Activated T-cell treated with anti-CD3 and anti-CD28 coated beads for 1 hour (primary cell): ENCODE results near the gene MGAT5.

Experiments
- DNase-seq: peaks from one replicate; pipeline ENCODE4 v3.0.0-alpha.2; 2020; ENCODE audit warnings: low read depth

MGAT5 gene

DNA sequence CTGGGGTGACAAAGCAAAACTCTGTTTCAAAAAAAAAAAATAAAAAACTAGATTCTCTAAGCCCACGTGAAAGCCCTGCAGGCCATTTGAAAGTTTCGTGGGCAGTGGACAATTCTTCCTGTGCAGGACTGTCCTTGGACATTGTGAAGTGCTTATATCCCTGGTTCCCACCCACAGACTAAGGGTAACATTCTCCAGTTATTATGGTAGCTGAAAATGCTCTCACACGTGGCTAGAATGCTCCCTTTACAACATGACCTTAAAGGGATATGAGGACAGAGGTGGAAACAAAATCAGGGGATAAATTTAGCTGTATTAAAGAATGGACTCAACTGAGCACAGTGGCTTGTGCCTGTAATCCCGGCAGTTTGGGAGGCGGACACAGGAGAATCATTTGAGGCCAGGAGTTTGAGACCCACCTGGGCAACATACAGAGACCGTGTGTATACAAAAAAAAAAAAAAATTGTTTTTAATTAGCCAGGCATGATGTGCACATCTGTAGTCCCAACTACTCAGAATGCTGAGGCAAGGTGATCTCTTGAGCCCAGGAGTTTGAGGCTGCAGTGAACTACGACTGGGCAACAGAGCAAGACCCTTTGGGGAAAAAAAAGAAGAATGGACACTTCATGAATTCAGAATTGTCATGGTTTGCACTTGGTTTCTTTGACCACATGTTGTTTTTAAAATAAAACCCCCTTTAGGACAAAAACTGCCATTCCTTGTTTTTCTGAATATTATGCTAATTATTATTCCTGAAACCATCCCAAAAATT lies 167.9 kb downstream of the MGAT5 start:
- DNase-seq = no peak

DNA sequence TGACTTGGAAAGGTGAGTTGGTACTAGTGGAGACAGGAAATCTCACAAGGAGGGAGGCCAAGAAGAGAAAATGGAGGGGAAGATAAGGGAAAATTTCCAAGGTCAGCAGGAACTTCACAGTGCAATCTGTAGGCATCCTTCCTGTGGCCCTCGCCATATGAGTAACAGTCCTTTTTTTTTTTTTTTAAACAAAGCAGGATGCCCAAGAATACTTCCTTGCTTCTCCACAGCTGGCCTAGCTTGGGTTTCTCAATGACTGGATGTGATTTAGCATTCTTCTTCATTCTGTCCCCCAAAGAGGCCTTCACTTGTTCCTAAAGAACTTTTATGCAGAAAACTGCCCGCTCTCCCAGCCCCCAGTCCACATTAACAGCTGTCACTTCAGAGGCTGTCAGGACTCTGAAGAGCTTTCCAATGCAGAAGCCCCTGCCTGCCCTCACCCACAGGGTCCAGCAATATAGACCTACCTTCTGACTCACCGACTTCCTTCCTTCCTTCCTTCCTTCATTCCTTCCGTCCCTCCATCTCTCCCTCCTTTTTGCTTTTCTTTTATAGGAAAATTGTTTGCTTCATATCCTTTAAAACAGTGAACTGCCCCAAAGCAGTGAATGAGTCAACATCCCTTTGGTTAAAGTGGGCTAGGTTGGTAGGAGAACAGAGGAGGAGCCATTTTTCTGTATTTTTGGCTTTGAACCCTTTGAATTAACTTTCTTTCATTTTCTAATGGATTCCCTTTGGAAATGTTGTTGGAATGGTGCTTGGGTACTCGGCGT lies 172.0 kb downstream of the MGAT5 start:
- no peak for DNase-seq

DNA sequence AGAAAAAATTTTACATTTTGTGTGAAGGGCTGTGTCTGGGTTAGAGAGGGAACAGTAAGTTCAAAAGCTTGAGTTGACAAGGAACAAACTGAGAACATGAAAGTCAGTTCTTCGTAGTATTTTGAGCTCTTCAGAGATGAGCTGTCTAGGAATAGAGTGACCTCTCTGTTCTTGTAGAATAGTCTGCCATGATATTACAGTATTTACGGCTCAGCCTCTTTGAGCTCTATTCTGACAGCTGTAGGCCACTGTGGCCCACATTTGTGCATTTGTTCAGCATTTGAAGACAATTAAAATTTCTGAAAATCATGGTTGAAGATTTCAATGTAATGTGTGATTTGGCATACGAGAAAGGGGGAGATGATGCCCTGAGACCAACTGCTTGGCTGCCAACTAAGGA lies 172.8 kb downstream of the MGAT5 start:
- DNase-seq = no peak

DNA sequence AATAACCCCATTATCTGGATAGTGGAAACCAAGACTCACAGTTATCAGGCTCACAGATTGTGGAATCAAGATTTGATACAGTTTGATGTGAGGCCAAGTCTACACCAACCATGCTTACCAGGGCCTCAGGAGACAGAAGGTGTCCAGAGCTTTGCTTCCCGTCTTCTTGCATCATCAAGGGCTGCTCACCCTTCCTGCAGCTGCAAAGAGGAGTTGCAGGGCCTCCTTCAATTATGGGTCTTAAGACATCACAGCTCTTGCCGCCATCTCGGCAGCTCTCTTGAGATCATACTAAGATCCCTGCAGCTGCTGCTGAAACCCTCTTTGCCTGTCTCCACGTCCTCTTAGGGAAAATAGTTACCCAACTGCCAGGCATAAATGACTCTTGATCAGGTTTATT lies 176.0 kb downstream of the MGAT5 start:
- no peak for DNase-seq

DNA sequence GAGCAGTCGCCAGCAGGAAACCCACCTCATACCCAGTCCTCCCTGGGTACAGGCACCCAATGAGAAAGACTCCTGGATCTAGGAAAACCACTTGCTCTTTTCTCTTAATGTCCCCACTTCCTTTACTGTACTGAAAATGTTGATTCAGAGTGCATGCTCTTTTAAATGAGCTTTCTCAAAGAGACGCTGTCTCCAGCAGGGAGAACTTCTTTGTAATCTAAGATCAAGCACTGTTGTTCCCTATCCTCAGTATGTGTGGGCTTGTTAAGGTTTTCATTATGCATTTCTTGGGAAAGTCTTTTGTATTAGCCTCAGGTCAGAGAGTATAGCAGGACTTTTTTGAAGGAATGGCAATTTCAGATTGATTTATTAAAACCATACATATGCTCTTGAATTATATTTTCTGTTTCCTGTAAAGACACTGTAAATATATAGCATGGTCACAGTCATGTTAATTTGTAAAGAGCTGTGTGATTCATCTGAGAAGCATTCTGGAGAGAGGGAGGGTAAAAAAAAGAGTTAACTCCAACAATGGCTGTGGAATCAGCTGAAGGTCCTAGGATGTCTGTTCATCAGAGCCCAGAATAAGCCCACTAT lies 178.1 kb downstream of the MGAT5 start:
- DNase-seq = no peak

DNA sequence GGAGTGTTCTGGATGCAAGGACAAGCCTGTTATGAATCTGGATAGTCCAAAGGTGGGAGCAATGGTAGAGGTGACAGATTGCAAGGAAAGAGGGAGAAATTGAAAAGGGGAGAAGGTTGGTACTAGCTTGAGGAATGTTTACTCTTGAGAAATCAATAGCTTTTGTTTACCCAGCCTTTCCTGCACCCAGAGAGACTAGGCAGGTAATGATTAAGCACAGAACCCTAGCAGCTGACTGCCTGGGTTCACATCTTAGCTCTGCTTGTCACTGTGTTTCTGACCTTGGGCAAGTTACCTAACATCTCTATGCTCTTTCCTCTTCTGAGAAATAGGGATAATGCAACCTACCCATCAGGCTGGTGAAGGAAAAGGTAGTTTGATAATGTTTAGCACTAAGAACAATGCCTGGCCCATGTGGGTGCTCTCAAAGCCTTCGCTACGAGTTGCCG lies 178.6 kb downstream of the MGAT5 start:
- DNase-seq = no peak

DNA sequence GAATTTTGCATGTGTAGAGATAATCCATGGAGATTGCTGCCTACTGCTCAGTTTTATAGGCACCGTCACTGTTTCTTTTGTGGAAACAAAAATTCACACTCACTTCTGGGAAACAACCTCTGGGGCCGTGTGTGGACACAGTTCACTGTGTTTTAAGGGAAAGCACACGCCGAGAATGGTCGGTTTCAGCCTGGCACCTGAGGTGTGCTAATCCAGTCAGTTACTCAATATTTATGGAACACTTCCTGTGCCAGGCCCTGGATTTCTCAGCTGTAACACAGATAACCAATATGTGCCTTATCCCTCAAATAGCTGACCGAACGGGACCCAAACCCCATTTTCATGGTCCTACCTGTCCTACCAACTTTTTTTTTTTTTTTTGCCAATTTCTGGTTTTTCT lies 179.6 kb downstream of the MGAT5 start:
- DNase-seq = no peak

DNA sequence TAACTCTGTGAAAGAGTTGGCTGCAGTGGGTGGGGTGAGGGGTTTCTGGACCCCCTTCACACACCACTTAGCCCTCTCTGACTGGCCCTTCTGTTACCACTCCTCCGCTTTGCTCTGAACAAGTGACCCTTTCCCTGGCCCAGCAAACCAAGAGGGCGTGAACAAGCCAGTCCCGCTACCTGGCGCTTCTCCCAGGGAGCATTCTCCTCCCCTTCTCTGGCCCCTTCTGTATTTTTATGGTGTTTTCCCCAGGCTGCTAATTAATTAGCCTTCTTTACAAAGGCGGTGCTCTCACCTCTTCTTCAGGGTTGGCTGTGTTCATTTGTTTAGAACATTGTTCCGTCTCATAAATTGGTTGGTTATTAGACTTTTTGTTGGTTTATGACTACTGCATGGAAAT lies 180.1 kb downstream of the MGAT5 start:
- no peak for DNase-seq

DNA sequence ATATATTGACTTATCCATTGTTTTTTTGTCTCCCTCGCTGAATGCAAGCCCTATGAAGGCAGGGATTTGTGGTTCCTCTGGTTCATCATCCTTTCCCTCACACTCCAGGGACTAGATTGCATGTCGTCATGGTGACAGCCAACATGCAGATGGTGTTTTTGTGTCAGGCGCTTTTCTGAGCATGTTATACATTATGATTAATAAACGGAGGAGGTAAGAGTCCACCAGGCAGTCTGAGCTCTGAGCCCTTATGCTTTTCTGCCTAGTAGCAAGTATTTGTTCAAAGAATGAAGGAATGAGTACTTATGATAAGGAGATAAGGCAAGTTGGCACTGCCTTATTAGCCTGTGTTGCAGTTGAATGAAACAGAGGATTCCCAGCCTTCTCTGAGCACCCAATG lies 181.6 kb downstream of the MGAT5 start:
- no peak for DNase-seq

DNA sequence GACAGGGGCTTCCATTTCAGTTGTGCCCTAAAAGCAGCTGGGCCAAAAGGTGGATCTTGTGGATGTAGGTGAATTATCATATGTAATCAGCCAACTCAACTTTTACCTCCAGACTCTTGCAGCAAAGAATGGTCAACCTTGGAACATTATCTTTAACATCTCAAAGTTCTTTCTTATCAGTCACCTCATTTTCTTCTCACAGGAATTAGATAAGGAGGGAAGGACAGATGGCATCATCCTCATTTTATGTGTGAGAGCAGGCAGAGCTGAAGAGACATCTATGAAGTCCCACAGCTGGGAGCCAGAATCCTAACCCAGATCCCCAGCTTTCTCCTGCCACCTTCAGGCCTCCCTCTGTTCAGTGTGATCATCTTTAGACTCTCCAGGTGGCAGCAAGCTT lies 182.1 kb downstream of the MGAT5 start:
- DNase-seq = no peak

DNA sequence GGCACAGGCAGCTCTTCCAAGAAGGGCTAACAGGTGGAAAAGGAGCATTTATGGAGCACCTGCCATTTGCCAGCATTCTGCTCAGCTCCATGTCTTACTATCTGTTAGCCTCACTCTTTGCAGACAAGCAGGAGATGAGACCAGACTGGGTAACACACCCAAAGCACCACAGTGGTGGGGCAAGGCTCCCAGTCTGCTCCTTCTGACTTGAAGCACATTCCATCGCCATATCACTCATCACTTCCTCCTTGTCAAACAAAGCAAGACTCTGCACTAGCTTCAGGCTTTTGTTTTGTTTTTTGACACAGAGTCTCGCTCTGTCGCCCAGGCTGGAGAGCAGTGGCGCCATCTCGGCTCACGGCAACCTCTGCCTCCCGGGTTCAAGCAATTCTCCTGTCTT lies 182.8 kb downstream of the MGAT5 start:
- DNase-seq = no peak

DNA sequence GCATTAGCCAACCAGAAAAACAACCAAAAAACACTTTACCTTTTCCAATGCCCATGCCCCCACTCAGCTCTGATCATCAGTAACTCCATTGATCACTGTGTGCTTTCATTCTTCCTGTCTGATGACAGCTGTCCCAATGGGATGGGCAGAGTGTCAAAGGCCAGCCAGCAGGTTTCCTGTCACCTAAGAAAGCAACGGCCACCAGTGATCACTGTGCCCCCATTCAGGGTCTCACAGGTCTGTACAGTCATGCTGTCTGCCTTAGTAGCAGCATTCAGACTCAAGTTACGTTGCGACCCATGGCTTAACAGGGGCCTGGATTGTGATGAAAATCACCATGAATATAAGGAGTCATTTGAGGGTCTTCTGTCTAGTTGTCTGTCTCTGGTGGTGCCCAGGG lies 184.5 kb downstream of the MGAT5 start:
- no peak for DNase-seq

DNA sequence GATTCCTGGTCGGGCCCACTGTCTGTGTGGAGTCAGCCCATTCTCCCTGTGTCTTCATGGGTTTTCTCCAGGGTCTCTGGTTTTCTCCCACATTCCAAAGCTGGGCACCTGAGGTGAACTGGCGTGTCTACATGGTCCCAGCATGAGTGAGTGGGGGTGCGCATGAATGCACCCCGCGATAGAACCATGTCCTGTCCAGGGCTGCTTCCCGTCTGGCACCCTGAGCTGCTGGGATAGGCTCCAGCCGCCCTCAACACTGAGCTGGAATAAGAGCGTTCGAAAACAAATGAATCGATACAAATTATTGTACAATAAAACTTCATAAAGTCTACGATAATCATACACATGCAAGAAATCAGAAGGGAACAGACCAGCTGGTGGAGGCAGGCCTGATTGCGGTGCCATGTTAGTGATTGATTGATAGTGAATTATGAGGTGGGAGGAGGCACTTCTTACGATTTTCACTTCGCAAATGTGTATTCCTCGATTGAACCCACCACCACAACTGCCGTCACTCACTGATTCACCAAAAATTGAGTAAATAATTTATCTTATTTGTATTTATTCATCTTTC lies 186.6 kb downstream of the MGAT5 start:
- DNase-seq = no peak

DNA sequence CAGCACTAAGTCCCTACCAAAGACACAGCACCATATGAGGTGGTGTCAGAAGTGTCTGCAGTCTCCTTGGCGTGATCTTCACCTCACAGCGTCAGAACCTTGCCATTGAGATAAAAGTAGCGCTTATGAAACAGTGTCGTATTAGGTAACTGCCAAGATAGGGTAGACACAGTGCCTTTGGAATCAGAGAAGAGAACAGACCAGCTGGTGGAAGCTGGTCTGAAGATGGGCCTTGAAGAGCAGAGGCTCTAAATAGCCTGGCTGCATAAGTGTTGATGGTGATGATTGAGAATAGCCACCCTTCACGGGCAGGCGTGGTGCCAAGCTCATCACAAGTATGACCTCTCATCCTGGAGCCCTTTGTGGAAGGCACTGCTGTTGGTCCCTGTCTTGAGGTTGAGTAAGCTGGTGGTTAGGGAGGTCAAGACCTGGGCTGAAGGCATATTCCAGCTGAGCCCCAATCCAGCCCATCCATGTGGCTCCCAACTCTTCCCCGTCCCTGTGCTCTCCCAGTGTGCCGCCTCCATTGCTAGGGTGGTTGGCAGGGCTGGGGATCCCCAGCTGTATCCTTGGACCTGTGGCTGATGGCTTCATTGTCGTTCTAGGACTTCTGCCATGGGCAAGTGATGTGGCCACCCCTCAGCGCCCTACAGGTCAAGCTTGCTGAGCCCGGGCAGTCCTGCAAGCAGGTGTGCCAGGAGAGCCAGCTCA lies 187.4 kb downstream of the MGAT5 start:
- DNase-seq = no peak

DNA sequence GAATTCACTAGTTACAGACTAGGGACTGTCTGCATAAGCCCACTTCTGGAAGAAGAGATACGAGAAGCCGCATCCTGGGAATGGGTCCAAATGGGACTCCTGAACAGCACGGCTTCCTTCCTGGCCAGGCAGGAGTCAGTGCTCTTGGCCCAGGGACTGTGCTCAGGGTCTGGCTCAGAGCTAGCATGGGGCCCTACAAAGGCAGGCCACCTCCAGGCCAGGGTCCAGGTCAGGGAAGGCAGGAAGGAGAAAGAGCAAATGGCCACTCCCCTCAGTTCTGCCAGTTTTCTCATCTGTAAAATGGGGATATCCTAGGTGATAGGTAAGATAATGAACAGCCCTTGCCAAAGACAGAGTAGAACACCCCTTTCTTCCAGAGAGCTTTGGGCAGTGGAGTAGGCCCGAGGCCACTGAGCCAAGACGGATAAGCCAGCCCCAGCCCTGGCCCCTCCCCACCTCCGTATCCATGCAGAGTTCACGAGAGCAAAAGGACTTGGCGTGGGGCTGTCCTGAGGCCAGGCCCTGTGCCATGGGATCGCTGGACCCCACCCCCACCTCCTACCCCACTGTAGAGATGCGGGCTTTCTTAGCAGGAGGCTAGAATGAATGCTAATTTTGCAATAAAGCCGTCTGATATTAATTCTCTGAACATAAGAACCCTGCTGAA lies 190.1 kb downstream of the MGAT5 start:
- DNase-seq = no peak

DNA sequence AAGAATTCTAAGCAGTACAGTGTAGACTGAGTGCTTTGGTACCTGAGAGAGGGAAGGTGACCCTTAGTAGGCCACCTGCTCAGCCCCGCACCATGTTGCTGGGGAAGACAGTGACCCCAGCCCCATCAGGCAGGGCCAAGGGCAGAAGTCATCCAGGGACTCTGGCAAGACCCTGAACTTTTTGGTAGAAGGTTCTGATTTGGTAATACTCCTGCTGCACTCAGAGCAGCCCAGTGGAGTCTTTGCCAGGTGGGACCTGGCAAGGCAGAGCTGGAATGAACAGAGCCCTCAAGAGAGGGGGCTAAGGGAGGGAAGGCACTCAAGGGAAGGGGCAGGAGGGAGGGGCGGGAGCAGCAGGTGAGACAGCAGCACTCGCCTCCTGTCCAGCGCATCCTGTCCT lies 191.2 kb downstream of the MGAT5 start:
- DNase-seq = no peak

DNA sequence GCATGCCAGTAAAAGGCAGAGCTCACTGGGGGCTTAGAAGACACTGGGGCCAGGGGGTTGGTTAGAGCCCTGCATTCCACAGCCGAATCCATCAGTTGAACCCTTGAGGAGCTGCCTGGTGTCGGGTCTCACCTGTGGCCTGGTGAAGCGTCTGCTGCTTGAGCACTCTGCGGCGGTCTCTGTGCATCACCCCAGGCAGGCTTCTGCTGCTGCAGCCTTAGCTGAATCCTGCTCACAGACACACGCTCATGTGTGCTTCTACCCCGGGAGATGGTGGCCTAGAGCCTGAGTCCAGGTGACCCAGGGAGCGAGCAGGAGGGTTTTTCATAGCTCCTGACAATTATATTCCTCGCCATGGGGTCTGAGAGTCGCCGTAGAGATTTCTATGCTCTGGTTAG lies 192.1 kb downstream of the MGAT5 start:
- no peak for DNase-seq

DNA sequence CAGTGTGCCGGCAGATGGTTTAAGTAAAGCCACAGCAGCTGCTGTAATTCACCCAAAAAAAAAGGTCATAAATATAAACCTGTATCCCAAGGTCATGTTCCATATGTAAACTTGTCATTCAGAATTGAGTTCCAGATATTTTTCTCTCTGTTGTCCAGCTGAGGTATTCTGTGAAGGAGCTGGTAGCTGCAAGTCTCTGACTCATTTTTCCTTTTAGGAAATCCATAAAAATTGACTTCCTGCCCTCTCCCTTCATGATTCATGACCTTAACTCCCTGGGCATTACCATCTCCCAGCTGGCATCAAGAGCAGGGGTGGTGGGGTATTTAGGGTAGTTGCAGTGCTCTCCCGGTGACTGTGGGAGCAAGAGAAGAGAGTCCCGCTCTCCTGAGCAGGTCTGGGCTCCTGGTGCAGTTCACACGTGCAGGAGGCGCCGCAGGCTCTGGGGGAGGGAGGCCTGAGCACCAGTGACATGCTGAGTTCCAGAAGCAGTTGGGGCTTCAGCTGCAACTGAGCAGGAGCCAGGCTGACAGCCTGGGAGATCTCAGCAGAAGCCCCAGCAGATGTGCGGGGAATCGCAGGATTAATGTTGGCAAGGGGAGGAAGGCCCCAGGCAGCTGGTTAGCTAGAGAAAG lies 192.6 kb downstream of the MGAT5 start:
- DNase-seq = no peak

DNA sequence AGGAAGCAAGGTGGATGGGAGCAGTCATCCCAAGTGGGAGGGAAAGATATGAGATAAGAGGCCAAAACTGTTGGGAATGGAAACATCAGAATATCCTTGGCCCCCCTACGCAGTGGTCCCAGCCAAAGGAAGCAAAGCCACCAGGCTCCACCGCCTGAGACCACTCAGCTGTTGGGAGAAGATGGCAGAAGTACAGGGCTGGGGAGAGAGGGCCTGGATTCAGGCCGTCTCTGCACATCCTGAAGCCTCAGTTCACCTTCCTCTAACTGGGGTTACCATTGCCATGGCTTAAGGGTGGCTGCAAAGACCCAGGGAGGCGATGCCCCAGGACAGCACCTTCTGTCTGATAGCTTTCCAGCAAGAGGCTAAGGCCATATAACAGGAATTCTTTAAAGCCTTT lies 193.8 kb downstream of the MGAT5 start:
- no peak for DNase-seq

DNA sequence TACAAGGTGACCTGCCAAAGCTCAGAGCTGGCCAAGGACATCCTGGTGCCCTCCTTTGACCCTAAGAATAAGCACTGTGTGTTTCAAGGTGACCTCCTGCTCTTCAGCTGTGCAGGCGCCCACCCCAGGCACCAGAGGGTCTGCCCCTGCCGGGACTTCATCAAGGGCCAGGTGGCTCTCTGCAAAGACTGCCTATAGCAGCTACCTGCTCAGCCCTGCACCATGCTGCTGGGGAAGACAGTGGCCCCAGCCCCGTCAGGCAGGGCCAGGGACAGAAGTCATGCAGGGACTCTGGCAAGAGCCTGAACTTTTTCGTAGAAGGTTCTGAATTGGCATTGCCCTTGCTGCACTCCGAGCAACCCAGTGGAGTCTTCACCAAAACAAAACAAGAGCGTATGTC lies 194.8 kb downstream of the MGAT5 start:
- DNase-seq = no peak

DNA sequence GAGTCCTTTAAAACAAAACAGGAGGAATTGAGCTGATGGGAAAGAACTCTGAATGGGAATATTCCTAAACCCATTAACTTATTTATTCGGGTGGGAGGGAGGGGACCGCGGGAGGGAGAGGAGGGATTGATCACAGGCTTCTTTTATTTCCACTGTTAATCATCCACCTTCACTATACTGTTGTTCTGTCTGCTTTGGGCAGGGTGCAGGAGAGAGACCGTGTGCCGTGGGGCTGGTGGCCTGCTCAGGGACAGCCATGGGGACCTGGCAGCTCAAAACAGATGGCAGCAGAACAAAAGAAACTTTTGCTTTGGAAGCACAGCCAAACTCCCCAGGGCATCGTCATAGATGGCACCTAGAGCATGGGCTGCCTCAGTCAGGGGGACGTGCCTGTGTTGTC lies 195.3 kb downstream of the MGAT5 start:
- DNase-seq = no peak
